Measurements from ENCODE around the gene POSTN. TPM values are rescaled to one million over a fixed set of nuclear protein-coding genes. Genes with fewer than 3 reads are reported as not detected.

The POSTN gene
- total and polyA plus RNA-seq, 2 of the 8 experiments (the other 6 are each of a cell fraction or from before 2014, with no cell fraction given): 0.30 to 0.74 TPM

DNA sequence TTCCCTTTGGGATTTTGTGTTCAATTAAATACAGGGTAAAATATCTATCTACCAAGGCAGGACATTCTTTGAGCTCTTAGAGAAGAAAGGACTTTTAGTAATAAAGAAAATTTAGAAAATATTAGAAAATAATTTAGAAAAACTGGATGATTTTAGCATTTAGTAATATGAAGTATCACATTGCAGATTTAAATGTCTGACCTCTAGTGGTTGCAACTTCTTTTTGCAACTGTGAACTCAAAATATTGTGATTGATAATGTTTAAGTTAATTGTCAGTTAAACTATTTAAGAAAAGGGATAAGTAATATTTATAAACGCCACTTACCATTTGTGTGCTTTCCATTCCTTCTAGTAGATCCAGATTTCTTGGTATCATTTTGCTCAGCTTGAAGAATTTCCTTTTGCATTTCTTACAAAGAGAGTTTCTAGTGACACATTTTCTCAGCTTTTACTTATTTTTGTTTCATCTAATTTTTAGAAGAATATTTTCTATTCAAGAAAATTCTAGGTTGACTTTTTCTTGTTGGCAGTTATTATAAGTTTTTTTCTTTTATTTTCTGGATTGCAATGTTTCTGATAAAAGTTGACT lies 10.3 kb upstream of the POSTN start:
- H2BK20ac ChIP-seq (ENCODE audit: low read length): no peak overlapping the region
- no peak overlapping the region for H2BK12ac ChIP-seq (ENCODE audit: low read depth, low read length)
- TF ChIP-seq CTCF (IDR thresholded peaks at IDR 0.05; ENCODE audit: control extremely low read depth in 1 of 3, insufficient read depth in 1 of 3, low read depth in 1 of 3, low read length in 3 of 3): peak in 1 of 3 experiments; percentile 11; a peak in 1 of 4 replicates
- peak in 1 of 2 experiments; percentile 3; a peak in 1 of 4 replicates for TF ChIP-seq RAD21 (IDR thresholded peaks at IDR 0.05 in 1 of 2, conservative IDR thresholded peaks at IDR 0.05 in 1 of 2; ENCODE audit: low read depth in 2 of 2, low read length in 2 of 2)
- no peak for TF ChIP-seq BCL11A (IDR thresholded peaks at IDR 0.05; ENCODE audit: low read depth in 2 of 2, low read length in 2 of 2)
- DNase-seq (ENCODE audit: low read depth in 1 of 2, low spot score in 2 of 2): no peak
- no peaks in the 10 kb centered on the region for H3K36me3 ChIP-seq (ENCODE audit: control insufficient read depth in 2 of 4, insufficient read depth in 4 of 4, low read length in 3 of 4)
- H3K4me2 ChIP-seq (ENCODE audit: insufficient read depth in 1 of 2, low read depth in 2 of 2, low read length in 2 of 2): no peak overlapping the region
- H3K27ac ChIP-seq (ENCODE audit: low read depth, low read length): no peak overlapping the region
- no peak overlapping the region for H3K9ac ChIP-seq (replicated peaks in 1 of 4; ENCODE audit: extremely low read depth in 1 of 4, low read depth in 3 of 4, low read length in 3 of 4)
- ChIA-PET POLR2A (ENCODE audit: partially characterized antibody) (no interaction called here), CTCF (ENCODE audit: partially characterized antibody) (interaction anchor here (0.8 to 2.0 kb wide), 2 partner anchors 14 to 20 kb away, joined by 3 to 4 read pairs; no protein-coding TSS in a partner anchor)
- H2BK120ac ChIP-seq (replicated peaks; ENCODE audit: low read depth, low read length): no peak overlapping the region
- H3K27me3 ChIP-seq (replicated peaks in 1 of 4; ENCODE audit: control insufficient read depth in 3 of 4, extremely low read depth in 1 of 4, insufficient read depth in 3 of 4, low read length in 3 of 4): no peaks in the 10 kb centered on the region
- H3K23me2 ChIP-seq (ENCODE audit: low read depth, low read length): no peaks in the 10 kb centered on the region
- H3K79me2 ChIP-seq (ENCODE audit: control insufficient read depth in 1 of 2, insufficient read depth in 2 of 2, low read length in 2 of 2): no peaks in the 10 kb centered on the region
- no peak overlapping the region for H3K18ac ChIP-seq (ENCODE audit: extremely low read depth, low read length)
- FAIRE-seq: no peak
- H2BK5ac ChIP-seq (ENCODE audit: low read depth, low read length): no peak overlapping the region
- H3K4me3 ChIP-seq (ENCODE audit: extremely low read depth in 1 of 4, insufficient read depth in 2 of 4, low read depth in 3 of 4, low read length in 4 of 4): no peak overlapping the region
- H3K56ac ChIP-seq (replicated peaks; ENCODE audit: insufficient read length, low read depth, low read length): no peak overlapping the region
- no peaks in the 10 kb centered on the region for H3K4me1 ChIP-seq (replicated peaks in 1 of 4; ENCODE audit: control insufficient read depth in 3 of 4, insufficient read depth in 4 of 4, low read length in 3 of 4)
- no peak overlapping the region for H2AFZ ChIP-seq (ENCODE audit: low read length)
- H2AK5ac ChIP-seq (ENCODE audit: low read depth, low read length): no peak overlapping the region
- no peaks in the 10 kb centered on the region for H4K20me1 ChIP-seq (replicated peaks in 1 of 2; ENCODE audit: control insufficient read depth in 1 of 2, insufficient read depth in 2 of 2, low read length in 2 of 2)
- H4K8ac ChIP-seq (ENCODE audit: extremely low read depth, insufficient read depth, low read length): no peak overlapping the region
- H4K5ac ChIP-seq (ENCODE audit: insufficient read length, low read depth, low read length): no peak overlapping the region
- no peaks in the 10 kb centered on the region for H3K9me3 ChIP-seq (ENCODE audit: insufficient read depth in 2 of 2, low read depth in 1 of 2, low read length in 1 of 2)
- no peak overlapping the region for H2BK15ac ChIP-seq (ENCODE audit: low read length)
- H4K91ac ChIP-seq (replicated peaks; ENCODE audit: insufficient read length, low read length): no peak overlapping the region
- no peak overlapping the region for H3K23ac ChIP-seq (ENCODE audit: insufficient read length)
- H3K79me1 ChIP-seq (ENCODE audit: low read depth, low read length): no peaks in the 10 kb centered on the region
- no peak overlapping the region for H3K4ac ChIP-seq (replicated peaks; ENCODE audit: insufficient read length, low read depth, low read length)
- 89% methylated on average over 1 of the region's 1 CpG; no CpG with 5 or more reads in 1 of the 2 experiments for WGBS, 2 experiments (ENCODE audit: extremely low coverage in 1 of 2, insufficient coverage in 1 of 2, insufficient read length in 1 of 2, insufficient replicate concordance in 2 of 2, low coverage in 1 of 2, low lambda C conversion rate in 2 of 2, missing lambda C conversion rate in 1 of 2)
- H3K14ac ChIP-seq (ENCODE audit: insufficient read length): no peak overlapping the region

Measured in H1 (cell line).